HG03045 (cell line): Measurements from ENCODE around the gene KIRREL3.

Experiments
- ATAC-seq: cut with Tn5 transposase; IDR thresholded peaks from one replicate; pipeline ENCODE4 v1.9.1; 2021; ENCODE audit warnings: mild to moderate bottlenecking, moderate library complexity; ENCODE audit not compliant: unreplicated experiment

The KIRREL3 gene

GRCh38 chr11:126415128-126415527, 585.4 kb downstream of the KIRREL3 start:
- no peak for ATAC-seq

- no peak for ATAC-seq
Measured at GRCh38 chr11:126414615-126415014, 586.0 kb downstream of the KIRREL3 start.

GRCh38 chr11:126413843-126414405, 586.6 kb downstream of the KIRREL3 start:
- no peak for ATAC-seq

GRCh38 chr11:126413426-126413825, 587.1 kb downstream of the KIRREL3 start:
- no peak for ATAC-seq

- ATAC-seq = no peak
Measured at GRCh38 chr11:126411971-126412381, 588.6 kb downstream of the KIRREL3 start.

- ATAC-seq = no peak
Measured at GRCh38 chr11:126410649-126411048, 589.9 kb downstream of the KIRREL3 start.

GRCh38 chr11:126409620-126409985, 591.0 kb downstream of the KIRREL3 start:
- ATAC-seq = no peak

GRCh38 chr11:126408901-126409619, 591.5 kb downstream of the KIRREL3 start:
- no peak for ATAC-seq

- no peak for ATAC-seq
Measured at GRCh38 chr11:126408496-126408895, 592.1 kb downstream of the KIRREL3 start.

GRCh38 chr11:126407682-126408288, 592.8 kb downstream of the KIRREL3 start:
- ATAC-seq = no peak

GRCh38 chr11:126407101-126407521, 593.5 kb downstream of the KIRREL3 start:
- ATAC-seq = no peak

GRCh38 chr11:126406368-126406767, 594.2 kb downstream of the KIRREL3 start:
- ATAC-seq = no peak

GRCh38 chr11:126405906-126406305, 594.7 kb downstream of the KIRREL3 start:
- ATAC-seq = no peak

- ATAC-seq = no peak
Measured at GRCh38 chr11:126405374-126405773, 595.2 kb downstream of the KIRREL3 start.

GRCh38 chr11:126404367-126404766, 596.2 kb downstream of the KIRREL3 start:
- ATAC-seq = no peak

GRCh38 chr11:126403658-126404057, 596.9 kb downstream of the KIRREL3 start:
- peak; percentile 95 for ATAC-seq

- no peak for ATAC-seq
Measured at GRCh38 chr11:126403022-126403581, 597.5 kb downstream of the KIRREL3 start.

- no peak for ATAC-seq
Measured at GRCh38 chr11:126400479-126400878, 600.1 kb downstream of the KIRREL3 start.

- ATAC-seq = no peak
Measured at GRCh38 chr11:126400019-126400418, 600.6 kb downstream of the KIRREL3 start.

- no peak for ATAC-seq
Measured at GRCh38 chr11:126398721-126399120, 601.8 kb downstream of the KIRREL3 start.

- ATAC-seq = no peak
Measured at GRCh38 chr11:126398296-126398695, 602.3 kb downstream of the KIRREL3 start.

- no peak for ATAC-seq
Measured at GRCh38 chr11:126396965-126397364, 603.6 kb downstream of the KIRREL3 start.
